Tibial artery (tissue), 4 donors: ENCODE measurements around the gene ZNF319.

Source experiments
- DNase-seq, 2 donors: peaks; one replicate each; pipeline ENCODE4 v3.0.0-alpha.2; 2019
- H3K27ac ChIP-seq, 2 donors: fragments of 200-600 bp; sonication (generic) in 1 of 2; 1 replicate in 1 of 2; 2 replicates in 1 of 2; pipeline ENCODE4 v1.5.1; 2018 to 2019; ENCODE audit warnings: mild to moderate bottlenecking in 1 of 2
- H3K27me3 ChIP-seq, 2 donors: fragments of 200-600 bp; sonication (generic) in 1 of 2; one replicate each; pipeline versions ENCODE4 v1.5.1 to v1.6.0; 2016 to 2019
- H3K36me3 ChIP-seq, 3 donors: fragments of 200-600 bp; sonication (generic) in 2 of 3; one replicate each; pipeline ENCODE4 v1.5.1; 2016 to 2019; ENCODE audit warnings: mild to moderate bottlenecking in 2 of 3
- H3K4me1 ChIP-seq, 4 donors: fragments of 200-600 bp; sonication (generic) in 2 of 4; 1 replicate in 3 of 4; 2 replicates in 1 of 4; pipeline ENCODE4 v1.5.1; 2016 to 2019
- H3K4me3 ChIP-seq, 2 donors: fragments of 200-600 bp; sonication (generic) in 1 of 2; 1 replicate in 1 of 2; 2 replicates in 1 of 2; pipeline ENCODE4 v1.5.1; 2018 to 2019; ENCODE audit warnings: mild to moderate bottlenecking in 2 of 2
- H3K9me3 ChIP-seq, 3 donors: fragments of 200-600 bp; sonication (generic) in 1 of 3; one replicate each; pipeline ENCODE4 v1.5.1; 2016 to 2019
- CTCF ChIP-seq, 2 experiments: fragments of 200-600 bp in 1 of 2; fragments of 450-650 bp in 1 of 2; IDR thresholded peaks; one replicate each; pipeline ENCODE4 v1.5.1; 2017 to 2019; ENCODE audit warnings: antibody characterized with exemption in 2 of 2, mild to moderate bottlenecking in 1 of 2, moderate library complexity in 1 of 2
- intact Hi-C: fragments of 100-400 bp; cut with DNase I; formaldehyde crosslinking; loops from one replicate; pipeline ENCODE4 v1.15.0; 2023; ENCODE audit warnings: low total_unique reads

Gene ZNF319

GRCh38 chr16:57948027-57948426 is 52.4 kb downstream of the ZNF319 start:
- TF ChIP-seq CTCF (IDR thresholded peaks at IDR 0.05): no peak
- Histone ChIP-seq H3K36me3 (no peaks in the 10 kb centered on the region), H3K27me3 (peaks cover 0 to 34% of the 10 kb centered on the region in 2 donors), H3K9me3 (no peaks in the 10 kb centered on the region), H3K4me1 (no peaks in the 10 kb centered on the region), H3K27ac (no peak overlapping the region), H3K4me3 (no peak overlapping the region)
- DNase-seq: no peak
- intact Hi-C loops: no loop called here

GRCh38 chr16:57947261-57947660 is 53.2 kb downstream of the ZNF319 start:
- Histone ChIP-seq H3K27me3 (peaks cover 0 to 30% of the 10 kb centered on the region in 2 donors), H3K9me3 (no peaks in the 10 kb centered on the region), H3K36me3 (no peaks in the 10 kb centered on the region), H3K27ac (no peak overlapping the region), H3K4me1 (no peaks in the 10 kb centered on the region), H3K4me3 (no peak overlapping the region)
- no peak for DNase-seq
- no peak for TF ChIP-seq CTCF (IDR thresholded peaks at IDR 0.05)
- intact Hi-C loops: no loop called here

GRCh38 chr16:57946181-57946801 is 54.2 kb downstream of the ZNF319 start:
- peaks cover 0 to 23% of the 10 kb centered on the region in 2 donors for H3K27me3 ChIP-seq
- no peak overlapping the region for H3K27ac ChIP-seq
- H3K9me3 ChIP-seq: no peaks in the 10 kb centered on the region
- no peaks in the 10 kb centered on the region for H3K36me3 ChIP-seq
- TF ChIP-seq CTCF (IDR thresholded peaks at IDR 0.05): no peak
- H3K4me3 ChIP-seq: no peak overlapping the region
- DNase-seq: no peak
- no peaks in the 10 kb centered on the region for H3K4me1 ChIP-seq
- intact Hi-C loops: no loop called here

GRCh38 chr16:57945740-57946138 is 54.7 kb downstream of the ZNF319 start:
- no peaks in the 10 kb centered on the region for H3K36me3 ChIP-seq
- no peaks in the 10 kb centered on the region for H3K9me3 ChIP-seq
- intact Hi-C loops: no loop called here
- H3K27ac ChIP-seq: no peak overlapping the region
- no peak overlapping the region for H3K4me3 ChIP-seq
- peaks cover 0 to 22% of the 10 kb centered on the region in 2 donors for H3K27me3 ChIP-seq
- H3K4me1 ChIP-seq: no peaks in the 10 kb centered on the region
- no peak for TF ChIP-seq CTCF (IDR thresholded peaks at IDR 0.05)
- no peak for DNase-seq

GRCh38 chr16:57944970-57945739 is 55.3 kb downstream of the ZNF319 start:
- intact Hi-C loops: no loop called here
- Histone ChIP-seq H3K27ac (no peak overlapping the region), H3K4me1 (no peaks in the 10 kb centered on the region), H3K4me3 (no peak overlapping the region), H3K36me3 (no peaks in the 10 kb centered on the region), H3K9me3 (no peaks in the 10 kb centered on the region), H3K27me3 (peaks cover 0 to 22% of the 10 kb centered on the region in 2 donors)
- TF ChIP-seq CTCF (IDR thresholded peaks at IDR 0.05): no peak
- no peak for DNase-seq
